Caki2 (cell line): ENCODE data around the gene MITF. TPM values are rescaled to one million over a fixed set of nuclear protein-coding genes. Genes with fewer than 3 reads are reported as not detected.

Source experiments
- DNase-seq: peaks from one replicate; pipeline ENCODE4 v3.0.0-alpha.2; 2015; ENCODE audit warnings: low read depth
- in situ Hi-C: cut with HindIII; loops from 2 replicates; pipeline ENCODE4 v1.10.0; 2016; ENCODE audit warnings: low sequenced_read_pairs, low pct_unique_long_range_greater_than_20kb, mixed read lengths
- total RNA-seq: library from RNA; depleted of rRNA; stranded (reverse); fragments of >200 nt; shearing (Covaris generic); gene quantifications from 2 replicates; pipeline ENCODE4 v1.2.3, GENCODE V29; 2014; ENCODE audit warnings: low replicate concordance

Gene MITF
- total RNA-seq, 1 experiment from 2014 or later: 32.1 TPM

- peak; percentile 54 for DNase-seq
- in situ Hi-C loops: no loop called here
These were observed 209.1 kb downstream of the MITF start for GRCh38 chr3:69948246-69948862.

- DNase-seq: no peak
- in situ Hi-C loops: no loop called here
These were observed 212.4 kb downstream of the MITF start for GRCh38 chr3:69951616-69952015.

GRCh38 chr3:69959581-69959980, 220.3 kb downstream of the MITF start:
- DNase-seq: no peak

GRCh38 chr3:69961706-69962439, 222.6 kb downstream of the MITF start:
- in situ Hi-C loops: no loop called here
- no peak for DNase-seq

More at GRCh38 chr3:69959581-69959980, 220.3 kb downstream of the MITF start:
- in situ Hi-C loops: no loop called here

- no peak for DNase-seq
- in situ Hi-C loops: no loop called here
These were observed 224.4 kb downstream of the MITF start for GRCh38 chr3:69963643-69964042.

GRCh38 chr3:69967156-69967555, 227.9 kb downstream of the MITF start:
- DNase-seq: no peak
- in situ Hi-C loops: no loop called here

GRCh38 chr3:69970827-69971226, 231.6 kb downstream of the MITF start:
- in situ Hi-C loops: no loop called here
- no peak for DNase-seq

- no peak for DNase-seq
- in situ Hi-C loops: no loop called here
These were observed 233.4 kb downstream of the MITF start for GRCh38 chr3:69972672-69973071.

GRCh38 chr3:69976021-69976420, 236.8 kb downstream of the MITF start:
- no peak for DNase-seq
- in situ Hi-C loops: no loop called here

GRCh38 chr3:69983546-69984265, 244.4 kb downstream of the MITF start:
- no peak for DNase-seq
- in situ Hi-C loops: no loop called here

- in situ Hi-C loops: no loop called here
- no peak for DNase-seq
These were observed 246.0 kb downstream of the MITF start for GRCh38 chr3:69985266-69985665.

- no peak for DNase-seq
- in situ Hi-C loops: no loop called here
These were observed 247.2 kb downstream of the MITF start for GRCh38 chr3:69986419-69986818.

- in situ Hi-C loops: no loop called here
These were observed 248.6 kb downstream of the MITF start for GRCh38 chr3:69987833-69988232.

GRCh38 chr3:69993757-69994156, 254.5 kb downstream of the MITF start:
- in situ Hi-C loops: no loop called here
- no peak for DNase-seq

More at GRCh38 chr3:69987833-69988232, 248.6 kb downstream of the MITF start:
- no peak for DNase-seq

- in situ Hi-C loops: no loop called here
- no peak for DNase-seq
These were observed 255.7 kb downstream of the MITF start for GRCh38 chr3:69994919-69995318.

GRCh38 chr3:69997631-69998307, 258.5 kb downstream of the MITF start:
- no peak for DNase-seq
- in situ Hi-C loops: no loop called here

- DNase-seq: no peak
- in situ Hi-C loops: no loop called here
These were observed 259.5 kb downstream of the MITF start for GRCh38 chr3:69998759-69999139.

GRCh38 chr3:69999140-70000027, 260.1 kb downstream of the MITF start, which contains the start of gene SAMMSON:
SAMMSON (plus strand) TSS chr3:69999733.
- in situ Hi-C loops: no loop called here
- DNase-seq: peak; percentile 94
